Activated CD4-positive, alpha-beta memory T cell treated with anti-CD3 and anti-CD28 coated beads for 36 hours (primary cell): ENCODE measurements around the gene SEC22C. TPM values are rescaled to one million over a fixed set of nuclear protein-coding genes. Genes with fewer than 3 reads are reported as not detected.
A peak's percentile ranks its signal among the peaks of the same experiment; 100 is the strongest.

Source experiments
- CTCF ChIA-PET: fragments of 350-600 bp; sonication (Branson Sonifier 250); formaldehyde crosslinking; loops from one replicate; lab custom pipeline; 2021; ENCODE audit warnings: antibody characterized with exemption, inconsistent platforms; lab: Charles Lee
- POLR2A ChIA-PET: fragments of 350-600 bp; sonication (Branson Sonifier 250); formaldehyde crosslinking; loops from one replicate; lab custom pipeline; 2021; ENCODE audit warnings: antibody characterized with exemption; lab: Charles Lee
- DNase-seq: peaks from one replicate; pipeline ENCODE4 v3.0.0-alpha.2; 2020
- H3K27ac Mint-ChIP-seq: one replicate; pipeline ENCODE4 v1.8.0; 2021; ENCODE audit warnings: mixed read lengths
- H3K27me3 Mint-ChIP-seq: one replicate; pipeline ENCODE4 v1.8.0; 2021; ENCODE audit warnings: mixed read lengths
- H3K36me3 Mint-ChIP-seq: one replicate; pipeline ENCODE4 v1.8.0; 2021; ENCODE audit warnings: mixed read lengths
- H3K4me1 Mint-ChIP-seq: one replicate; pipeline ENCODE4 v1.8.0; 2021; ENCODE audit warnings: low read depth, mixed read lengths
- H3K4me3 Mint-ChIP-seq: one replicate; pipeline ENCODE4 v1.8.0; 2021; ENCODE audit warnings: mild to moderate bottlenecking, mixed read lengths
- H3K9me3 Mint-ChIP-seq: one replicate; pipeline ENCODE4 v1.8.0; 2021; ENCODE audit warnings: mixed read lengths
- intact Hi-C: fragments of 100-400 bp; cut with micrococcal nuclease; formaldehyde crosslinking; loops from one replicate; pipeline ENCODE4 v1.15.1; 2023
- total RNA-seq, 2 experiments: library from RNA; stranded (reverse); gene quantifications; one replicate each; pipeline ENCODE4 v1.2.3, GENCODE V29; 2021

Gene SEC22C
- total RNA-seq, 2 experiments from 2014 or later, result 47.0 to 49.2 TPM

DNA sequence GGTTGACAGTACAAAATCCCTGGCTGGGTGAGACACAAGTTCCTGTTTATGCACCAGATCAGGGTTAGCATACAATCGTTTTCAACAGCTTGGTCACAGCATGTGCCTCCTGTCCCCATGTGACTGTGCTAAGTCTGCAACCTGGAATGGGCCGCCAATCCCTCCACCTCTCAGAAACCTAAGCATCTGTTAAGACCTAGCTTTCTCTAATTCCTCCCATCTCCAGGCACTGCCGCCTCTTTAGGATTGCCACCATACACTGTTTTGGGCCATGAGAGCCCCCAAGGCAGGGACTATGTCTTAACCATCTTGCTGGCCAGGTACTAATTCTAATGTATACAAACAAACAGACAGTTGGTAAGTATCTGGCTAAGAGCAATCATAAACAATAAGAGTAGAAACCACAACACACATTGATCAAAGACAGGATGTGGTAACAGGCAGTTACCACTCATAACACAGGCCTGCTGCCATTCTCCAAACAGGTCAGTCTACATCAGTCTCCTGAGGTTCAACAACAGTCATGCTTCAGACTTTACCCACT is 25.6 kb downstream of the SEC22C start:
- Mint-ChIP-seq H3K27me3 (no peaks in the 10 kb centered on the region), H3K36me3 (peaks cover 51% of the 10 kb centered on the region), H3K4me3 (no peak overlapping the region), H3K9me3 (no peaks in the 10 kb centered on the region), H3K4me1 (peaks cover 37% of the 10 kb centered on the region), H3K27ac (peak overlapping the region; percentile 93)
- peak; percentile 57 for DNase-seq
- CTCF ChIA-PET, result interaction anchor here (0.5 kb wide), 1 partner anchor 387 kb away, joined by 3 read pairs; no protein-coding TSS in a partner anchor
- POLR2A ChIA-PET, result no interaction called here
- intact Hi-C loops, result loop anchor here (1.0 to 5.0 kb wide), 5 partner anchors 26 to 475 kb away; partner anchors contain the start of gene NKTR

DNA sequence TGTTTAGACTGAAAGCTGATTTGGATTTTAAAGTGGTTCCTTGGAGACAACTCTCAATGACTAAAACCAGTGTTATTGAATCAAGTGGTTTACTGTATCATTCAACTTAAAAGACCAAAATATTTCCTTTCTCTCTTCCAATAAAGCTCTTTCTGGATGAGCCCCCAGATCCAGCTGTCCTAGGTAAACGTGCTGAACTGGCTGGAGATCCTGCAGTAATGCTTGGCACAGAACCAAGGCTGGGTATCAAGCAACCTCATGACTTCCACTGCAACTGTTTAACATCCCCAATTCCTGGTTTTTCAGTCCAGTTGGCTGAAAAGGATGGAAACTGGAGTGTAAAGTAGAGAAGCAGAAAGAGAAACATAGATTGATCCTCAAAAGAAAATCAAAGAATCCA is 28.9 kb downstream of the SEC22C start:
- POLR2A ChIA-PET, result no interaction called here
- no peak overlapping the region for H3K27ac Mint-ChIP-seq
- CTCF ChIA-PET, result interaction anchor here (0.7 to 8.9 kb wide), 7 partner anchors 9 to 1201 kb away, joined by 3 to 76 read pairs (median 5); partner anchors contain the start of gene VIPR1
- no peaks in the 10 kb centered on the region for H3K9me3 Mint-ChIP-seq
- no peak overlapping the region for H3K4me3 Mint-ChIP-seq
- H3K4me1 Mint-ChIP-seq, result peaks cover 39% of the 10 kb centered on the region
- intact Hi-C loops, result no loop called here
- peaks cover 45% of the 10 kb centered on the region for H3K36me3 Mint-ChIP-seq
- no peaks in the 10 kb centered on the region for H3K27me3 Mint-ChIP-seq
- no peak for DNase-seq

DNA sequence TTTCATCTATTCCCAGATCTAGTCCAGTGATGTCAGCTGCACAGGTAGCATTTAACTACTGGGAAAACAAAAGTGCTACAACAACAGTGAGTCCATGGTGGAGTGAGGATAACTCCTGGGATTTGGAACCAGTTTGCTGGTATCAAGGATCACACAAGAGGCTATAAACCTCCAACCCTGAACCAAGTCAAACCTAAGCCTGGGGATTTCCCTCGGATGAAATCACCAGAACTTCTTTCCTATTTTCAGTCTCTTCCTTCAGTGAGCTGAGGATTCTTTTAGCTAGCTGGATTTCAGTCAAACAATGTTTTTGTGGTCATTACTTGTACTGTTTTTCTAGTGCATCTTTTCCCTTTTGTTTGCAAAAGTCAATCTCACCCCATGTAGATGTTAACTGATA is 31.5 kb downstream of the SEC22C start:
- ChIA-PET CTCF (interaction anchor here (0.8 to 8.9 kb wide), 6 partner anchors 9 to 303 kb away, joined by 3 to 76 read pairs (median 3); no protein-coding TSS in a partner anchor), POLR2A (interaction anchor here (1.4 kb wide), 1 partner anchor 32 kb away, joined by 3 read pairs; no protein-coding TSS in a partner anchor)
- peaks cover 15% of the 10 kb centered on the region for H3K4me1 Mint-ChIP-seq
- no peak overlapping the region for H3K4me3 Mint-ChIP-seq
- H3K36me3 Mint-ChIP-seq, result peaks cover 27% of the 10 kb centered on the region
- intact Hi-C loops, result no loop called here
- H3K9me3 Mint-ChIP-seq, result no peaks in the 10 kb centered on the region
- DNase-seq, result no peak
- no peak overlapping the region for H3K27ac Mint-ChIP-seq
- H3K27me3 Mint-ChIP-seq, result no peaks in the 10 kb centered on the region

DNA sequence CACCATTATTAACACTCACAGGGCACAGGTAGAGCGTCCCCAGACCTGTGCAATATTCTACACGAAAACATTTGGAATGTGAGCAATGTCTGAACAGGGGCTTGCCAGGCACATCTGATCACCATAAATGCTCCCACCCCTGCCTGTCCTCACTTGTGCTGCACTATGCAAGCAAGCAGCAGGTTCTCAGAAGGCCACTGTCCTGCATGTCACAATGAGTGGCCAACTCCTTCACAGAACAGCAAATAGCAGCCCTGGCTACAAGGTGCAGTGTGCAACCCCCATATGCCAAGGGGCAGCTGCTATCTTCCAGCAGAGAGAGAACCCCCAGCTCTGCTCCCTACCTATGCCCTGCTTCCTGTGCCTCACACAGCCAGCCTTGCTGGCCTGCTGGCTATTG is 32.6 kb downstream of the SEC22C start:
- Mint-ChIP-seq H3K27me3 (no peaks in the 10 kb centered on the region), H3K9me3 (no peaks in the 10 kb centered on the region), H3K4me3 (no peak overlapping the region), H3K36me3 (peaks cover 22% of the 10 kb centered on the region), H3K4me1 (peaks cover 15% of the 10 kb centered on the region), H3K27ac (no peak overlapping the region)
- ChIA-PET CTCF (interaction anchor here (0.8 to 8.9 kb wide), 9 partner anchors 10 to 302 kb away, joined by 3 to 76 read pairs (median 4); partner anchors contain the start of gene VIPR1), POLR2A (interaction anchor here (1.4 kb wide), 1 partner anchor 33 kb away, joined by 3 read pairs; no protein-coding TSS in a partner anchor)
- intact Hi-C loops, result no loop called here
- DNase-seq, result no peak

DNA sequence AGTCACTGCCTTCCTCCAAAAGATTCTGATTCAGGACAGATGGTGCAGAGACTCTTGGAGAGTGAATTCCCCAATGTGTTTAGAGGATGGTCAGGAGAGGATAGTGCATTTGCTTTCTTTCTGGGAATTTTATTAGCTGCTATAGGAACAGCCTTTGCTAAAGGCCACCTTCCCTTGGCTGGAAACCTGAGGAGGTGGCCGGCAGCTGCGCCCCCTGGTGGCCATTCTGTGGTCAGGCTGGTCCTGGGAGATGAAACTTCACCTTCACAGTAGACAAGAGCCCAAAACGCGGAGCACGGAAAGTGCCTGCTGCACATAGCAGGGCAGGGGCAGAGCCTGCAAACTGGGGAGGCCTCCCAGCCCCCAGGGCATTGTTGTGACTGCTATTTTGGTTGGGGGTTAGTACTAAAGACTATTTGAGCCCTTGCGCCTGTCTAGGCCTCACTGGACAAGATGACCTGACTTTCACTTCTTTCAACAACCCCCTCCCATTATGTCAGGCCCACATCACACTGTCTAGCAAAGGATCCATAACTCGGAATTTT is 34.3 kb downstream of the SEC22C start:
- peak; percentile 74 for DNase-seq
- Mint-ChIP-seq H3K4me1 (peaks cover 5% of the 10 kb centered on the region), H3K27ac (no peak overlapping the region), H3K4me3 (no peak overlapping the region), H3K36me3 (peaks cover 9% of the 10 kb centered on the region), H3K27me3 (no peaks in the 10 kb centered on the region), H3K9me3 (no peaks in the 10 kb centered on the region)
- ChIA-PET POLR2A (no interaction called here), CTCF (interaction anchor here (0.6 to 8.9 kb wide), 27 partner anchors 8 to 385 kb away, joined by 3 to 76 read pairs (median 4); partner anchors contain the start of genes NKTR and VIPR1)
- intact Hi-C loops, result no loop called here

DNA sequence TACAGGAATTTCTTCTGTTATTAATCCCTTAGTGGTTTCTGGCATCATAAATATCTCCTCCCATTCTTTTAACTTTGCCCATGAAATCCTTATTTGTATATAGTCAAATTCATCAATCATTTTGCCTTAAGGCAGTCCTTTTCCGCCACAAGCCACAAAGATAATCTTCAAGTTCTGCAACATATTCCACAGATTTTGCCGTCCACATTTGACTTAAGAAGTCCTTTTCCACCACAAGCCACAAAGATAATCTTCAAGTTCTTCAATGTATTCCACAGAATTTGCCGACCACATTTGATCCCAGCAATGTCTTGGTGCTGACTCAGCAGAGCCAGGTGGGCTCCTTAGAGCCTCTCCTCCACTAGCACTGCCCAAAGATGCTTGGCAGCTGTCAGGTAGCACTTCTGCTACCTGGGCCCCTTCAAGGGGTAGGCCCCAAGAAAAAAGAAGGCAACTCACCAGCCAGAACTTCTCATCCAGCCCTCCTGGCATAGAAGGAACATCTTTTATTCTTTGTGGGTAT is 35.0 kb downstream of the SEC22C start:
- Mint-ChIP-seq H3K36me3 (peaks cover 9% of the 10 kb centered on the region), H3K4me1 (peaks cover 5% of the 10 kb centered on the region), H3K27ac (no peak overlapping the region), H3K9me3 (no peaks in the 10 kb centered on the region), H3K27me3 (no peaks in the 10 kb centered on the region), H3K4me3 (no peak overlapping the region)
- intact Hi-C loops, result no loop called here
- no peak for DNase-seq
- POLR2A ChIA-PET, result no interaction called here
- CTCF ChIA-PET, result interaction anchor here (0.6 to 8.9 kb wide), 24 partner anchors 11 to 385 kb away, joined by 3 to 76 read pairs (median 4); partner anchors contain the start of genes NKTR and VIPR1

DNA sequence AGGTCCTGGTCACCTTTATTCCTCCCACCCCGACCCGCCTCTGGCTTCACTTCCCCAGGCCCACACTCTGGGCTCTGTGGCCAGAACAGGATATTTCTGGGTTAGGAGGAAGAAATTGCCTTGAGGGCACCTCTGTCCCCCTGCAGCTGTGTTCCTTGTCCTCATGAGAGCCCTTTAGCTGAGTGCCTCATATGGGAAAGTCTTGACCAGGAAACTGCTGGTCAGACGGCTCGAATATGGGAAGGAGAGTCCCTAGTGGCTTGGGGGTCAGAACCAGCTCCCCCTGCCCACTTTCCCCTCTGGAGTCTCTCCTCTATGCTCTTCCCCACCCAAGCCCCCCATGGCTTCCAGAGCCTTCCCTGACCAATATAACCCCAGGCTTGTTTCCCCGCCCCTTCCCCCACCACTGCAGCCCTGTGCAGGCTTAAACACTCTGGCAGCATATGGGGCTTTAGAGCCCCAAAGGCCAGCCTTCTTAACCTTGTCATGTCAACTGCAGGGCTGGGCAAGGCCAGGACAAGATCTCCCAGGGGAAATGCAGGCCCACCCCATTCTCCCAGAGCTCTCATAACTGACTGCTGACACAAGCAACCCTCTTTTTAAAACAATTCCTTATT is 36.4 kb downstream of the SEC22C start:
- H3K9me3 Mint-ChIP-seq, result no peaks in the 10 kb centered on the region
- no peak overlapping the region for H3K27ac Mint-ChIP-seq
- ChIA-PET POLR2A (interaction anchor here (0.6 kb wide), 2 partner anchors 12 to 109 kb away, joined by 3 to 5 read pairs; no protein-coding TSS in a partner anchor), CTCF (interaction anchor here (0.7 to 8.9 kb wide), 5 partner anchors 10 to 202 kb away, joined by 3 to 76 read pairs (median 3); partner anchors contain the start of gene VIPR1)
- no peaks in the 10 kb centered on the region for H3K27me3 Mint-ChIP-seq
- no peak overlapping the region for H3K4me3 Mint-ChIP-seq
- peaks cover under 1% of the 10 kb centered on the region for H3K4me1 Mint-ChIP-seq
- intact Hi-C loops, result no loop called here
- peaks cover 5% of the 10 kb centered on the region for H3K36me3 Mint-ChIP-seq
- DNase-seq, result no peak

DNA sequence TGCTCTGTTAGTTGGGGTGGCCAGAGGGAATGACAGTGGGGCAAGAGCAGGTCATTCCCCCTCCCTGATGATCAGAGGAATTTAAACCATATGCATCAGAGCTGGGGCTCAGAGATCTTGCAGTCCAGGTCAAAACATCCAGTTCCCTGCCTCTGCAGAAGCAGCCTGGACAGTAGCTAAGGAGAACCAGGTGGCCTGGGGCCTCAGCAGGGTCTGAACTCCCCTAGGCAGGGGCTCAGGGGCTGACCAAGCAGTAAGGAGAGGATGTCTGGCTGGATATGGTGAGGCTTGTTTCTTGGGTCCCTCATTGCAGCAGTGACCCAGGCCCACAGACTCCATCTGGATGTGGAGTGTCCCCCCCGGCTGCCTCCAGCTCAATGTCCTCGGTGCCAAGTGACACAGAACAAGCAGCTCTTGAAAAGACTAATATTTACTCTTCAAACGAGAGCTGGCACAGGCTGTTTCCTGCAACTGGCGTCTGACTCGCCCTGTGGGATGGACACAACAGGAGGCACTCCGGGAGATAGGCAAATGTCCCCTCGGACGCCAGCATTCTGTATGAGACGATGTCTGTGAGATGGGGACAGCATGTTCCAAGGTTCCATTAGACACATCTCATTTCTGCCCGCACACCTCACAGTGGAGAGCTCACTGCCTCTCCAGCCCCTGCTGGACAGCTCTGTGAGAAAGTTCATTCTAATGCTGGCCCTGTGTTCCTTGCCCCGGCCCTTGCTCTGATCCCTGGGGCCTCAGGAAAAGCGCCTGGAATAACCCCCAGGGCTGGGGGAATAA is 37.1 kb downstream of the SEC22C start:
- DNase-seq, result no peak
- Mint-ChIP-seq H3K9me3 (no peaks in the 10 kb centered on the region), H3K27me3 (no peaks in the 10 kb centered on the region), H3K27ac (no peak overlapping the region), H3K4me1 (no peaks in the 10 kb centered on the region), H3K36me3 (peaks cover 4% of the 10 kb centered on the region), H3K4me3 (no peak overlapping the region)
- POLR2A ChIA-PET, result interaction anchor here (0.6 kb wide), 1 partner anchor 110 kb away, joined by 3 read pairs; no protein-coding TSS in a partner anchor
- CTCF ChIA-PET, result interaction anchor here (0.7 to 8.9 kb wide), 6 partner anchors 8 to 203 kb away, joined by 3 to 76 read pairs (median 8); partner anchors contain the start of gene VIPR1
- intact Hi-C loops, result no loop called here

DNA sequence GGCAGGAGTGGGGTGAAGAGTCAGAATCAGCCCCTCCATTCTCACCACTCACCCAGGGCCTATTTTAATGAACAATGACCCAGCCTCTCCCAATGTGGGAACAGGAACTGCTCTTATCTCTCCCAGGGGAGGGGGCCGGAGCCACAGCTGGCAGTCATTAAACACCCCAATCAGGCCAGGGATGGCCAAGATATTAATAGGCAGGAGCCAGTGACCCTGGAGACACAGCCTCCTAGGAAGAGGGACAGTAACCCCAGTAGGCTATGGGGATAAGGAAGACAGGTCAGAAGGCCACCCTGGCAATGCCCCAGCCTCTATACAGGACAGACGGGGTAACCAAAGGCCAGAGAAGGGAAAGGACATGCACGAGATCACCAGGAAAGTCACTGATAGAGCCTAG is 40.7 kb downstream of the SEC22C start:
- DNase-seq, result no peak
- Mint-ChIP-seq H3K9me3 (no peaks in the 10 kb centered on the region), H3K27me3 (no peaks in the 10 kb centered on the region), H3K27ac (no peak overlapping the region), H3K4me3 (no peak overlapping the region), H3K36me3 (no peaks in the 10 kb centered on the region), H3K4me1 (peaks cover 7% of the 10 kb centered on the region)
- intact Hi-C loops, result no loop called here
- ChIA-PET CTCF (interaction anchor here (1.3 to 3.0 kb wide), 3 partner anchors 11 to 40 kb away, joined by 3 to 30 read pairs (median 13); partner anchors contain the start of gene VIPR1), POLR2A (no interaction called here)

DNA sequence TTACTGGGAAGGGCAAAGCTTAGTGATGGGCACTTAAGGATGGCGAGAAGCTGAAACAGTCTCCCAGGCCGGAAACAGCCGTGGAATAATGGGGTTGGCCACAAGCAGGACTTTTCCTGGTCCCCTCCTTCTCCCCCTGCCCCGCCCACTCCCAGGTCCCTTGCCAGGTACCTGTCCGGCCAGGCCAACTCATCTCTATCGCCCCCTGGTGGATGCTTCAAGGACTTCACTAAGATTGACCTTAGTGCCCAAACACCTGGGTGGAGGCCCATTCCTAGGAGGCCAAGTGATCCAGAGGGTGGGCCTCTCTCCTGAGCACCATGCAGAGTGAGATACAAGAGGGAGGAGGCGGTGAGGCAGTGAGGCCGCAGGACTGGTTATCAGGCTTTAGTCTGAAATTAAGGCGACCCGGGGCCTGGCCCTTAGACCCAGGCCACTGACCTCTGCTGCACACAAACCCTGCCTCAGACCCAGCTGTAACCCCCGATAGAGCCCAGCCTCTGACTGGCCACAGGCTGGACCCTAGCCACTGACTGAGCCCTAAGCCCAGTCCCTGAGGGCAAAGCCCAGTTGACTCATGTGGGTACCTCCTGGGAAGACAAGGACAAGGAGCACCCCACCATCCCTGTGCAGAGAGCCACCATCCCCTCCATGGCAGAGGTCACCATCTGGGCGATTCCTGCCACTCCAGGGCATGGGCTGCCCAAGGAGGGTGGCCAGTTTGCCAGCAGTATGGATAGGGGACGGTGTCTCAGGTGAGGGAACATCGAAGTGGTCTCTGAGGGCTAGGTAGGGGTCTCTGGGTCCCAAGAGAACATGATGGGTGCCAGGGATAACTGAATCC is 41.7 kb downstream of the SEC22C start:
- CTCF ChIA-PET, result interaction anchor here (0.9 to 3.0 kb wide), 11 partner anchors 8 to 310 kb away, joined by 3 to 30 read pairs (median 4); partner anchors contain the start of gene VIPR1
- POLR2A ChIA-PET, result no interaction called here
- H3K36me3 Mint-ChIP-seq, result no peaks in the 10 kb centered on the region

More for the DNA sequence above, 41.7 kb downstream of the SEC22C start:
- H3K27me3 Mint-ChIP-seq, result no peaks in the 10 kb centered on the region
- H3K9me3 Mint-ChIP-seq, result no peaks in the 10 kb centered on the region
- DNase-seq, result peak; percentile 76
- H3K27ac Mint-ChIP-seq, result no peak overlapping the region
- peaks cover 7% of the 10 kb centered on the region for H3K4me1 Mint-ChIP-seq
- intact Hi-C loops, result loop anchor here (1.0 to 5.0 kb wide), 2 partner anchors 38 to 293 kb away; partner anchors contain the start of gene VIPR1
- no peak overlapping the region for H3K4me3 Mint-ChIP-seq
